H1 (cell line): Measurements from ENCODE around the gene A3GALT2. TPM values are rescaled to one million over a fixed set of nuclear protein-coding genes. Genes with fewer than 3 reads are reported as not detected.

ENCODE experiments used
- EZH2 ChIP-seq: fragments of 200-600 bp; sonication (generic); IDR thresholded peaks from 2 replicates; pipeline ENCODE4 v1.7.1; 2012; ENCODE audit warnings: low read depth, mild to moderate bottlenecking, moderate library complexity, low read length, inconsistent platforms; ENCODE audit not compliant: severe bottlenecking
- polyA plus RNA-seq, 7 experiments: library from polyadenylated mRNA; depleted of rRNA in 3 of 7; stranded (reverse) in 5 of 7; unstranded in 2 of 7; fragments of >200 nt in 5 of 7; fragments of 200-250 nt in 2 of 7; gene quantifications; 1 replicate in 5 of 7; 2 replicates in 1 of 7; 4 replicates in 1 of 7; pipeline versions ENCODE4 v1.2.1 to v1.2.3, GENCODE V29; 2011 to 2013; ENCODE audit warnings: missing spikeins in 2 of 7, mixed read lengths in 2 of 7
- total RNA-seq: library from RNA; stranded (reverse); fragmentation: NEBNext Ultra II Directional; extraction: Animal tissue kit (Norgen Biotek cat#: 25700); gene quantifications from 2 replicates; pipeline ENCODE4 v1.2.1, GENCODE V29; 2021

The A3GALT2 gene
- total and polyA plus RNA-seq, 2 of the 8 experiments (the other 6 are each of a cell fraction or from before 2014, with no cell fraction given) = not detected

DNA sequence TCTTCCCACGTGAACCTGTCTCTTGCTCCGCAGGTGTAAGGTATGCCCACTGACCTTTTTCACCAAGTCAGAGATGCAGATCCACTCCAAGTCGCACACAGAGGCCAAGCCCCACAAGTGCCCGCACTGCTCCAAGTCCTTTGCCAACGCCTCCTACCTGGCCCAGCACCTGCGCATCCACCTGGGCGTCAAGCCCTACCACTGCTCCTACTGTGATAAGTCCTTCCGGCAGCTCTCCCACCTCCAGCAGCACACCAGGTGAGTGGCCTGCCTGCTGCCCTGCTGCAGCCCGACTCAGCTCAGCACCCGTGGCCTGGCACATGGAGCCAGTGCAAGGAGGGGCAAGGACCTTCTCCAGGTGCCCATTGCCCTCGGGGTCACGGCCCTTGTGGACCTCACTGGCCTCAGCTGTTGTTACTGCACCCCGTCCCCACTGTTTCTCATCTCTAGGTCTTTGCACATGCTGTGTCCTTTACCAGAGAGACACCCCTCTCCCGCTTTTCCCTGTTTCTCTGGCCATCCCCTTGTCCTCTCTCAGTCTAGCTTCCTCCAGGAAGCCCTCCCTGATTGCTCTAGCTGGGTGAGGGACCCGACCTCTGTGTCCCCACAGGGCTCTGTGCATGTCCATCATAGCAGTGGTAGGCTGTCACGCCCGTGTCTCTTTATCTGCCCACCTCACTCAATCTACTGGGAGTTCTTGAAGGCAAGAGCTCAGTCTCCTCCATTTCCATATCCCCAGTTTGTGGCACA is 39.2 kb downstream of the A3GALT2 start (continued):
- TF ChIP-seq EZH2 = no peak
